Esophagus muscularis mucosa (tissue), 4 donors: Measurements from ENCODE around the gene ADRA2C. TPM values are rescaled to one million over a fixed set of nuclear protein-coding genes. Genes with fewer than 3 reads are reported as not detected.

Experiments used
- DNase-seq: peaks from one replicate; pipeline ENCODE4 v3.0.0-alpha.2; 2017; ENCODE audit errors: extremely low spot score
- H3K27ac ChIP-seq, 4 donors: fragments of 200-600 bp; sonication (generic); replicated peaks in 1 of 4; 1 replicate in 3 of 4; 2 replicates in 1 of 4; pipeline ENCODE4 v1.5.1; 2016 to 2019; ENCODE audit warnings: mild to moderate bottlenecking in 1 of 4
- H3K27me3 ChIP-seq, 4 donors: fragments of 200-600 bp; sonication (generic); one replicate each; pipeline versions ENCODE4 v1.5.1 to v1.6.0; 2016 to 2019
- H3K36me3 ChIP-seq, 4 donors: fragments of 200-600 bp; sonication (generic); one replicate each; pipeline ENCODE4 v1.5.1; 2016 to 2019
- H3K4me1 ChIP-seq, 4 donors: fragments of 200-600 bp; sonication (generic); one replicate each; pipeline ENCODE4 v1.5.1; 2016 to 2019
- H3K4me3 ChIP-seq, 4 donors: fragments of 200-600 bp; sonication (generic); 1 replicate in 2 of 4; 2 replicates in 2 of 4; pipeline ENCODE4 v1.5.1; 2016 to 2019; ENCODE audit warnings: mild to moderate bottlenecking in 4 of 4, moderate library complexity in 1 of 4
- H3K9me3 ChIP-seq, 4 donors: fragments of 200-600 bp; sonication (generic); 1 replicate in 3 of 4; 2 replicates in 1 of 4; pipeline ENCODE4 v1.5.1; 2016 to 2019
- CTCF ChIP-seq, 3 experiments: fragments of 200-600 bp in 2 of 3; fragments of 450-650 bp in 1 of 3; sonication (generic) in 2 of 3; IDR thresholded peaks; one replicate each; pipeline ENCODE4 v1.5.1; 2017 to 2019; ENCODE audit warnings: antibody characterized with exemption in 3 of 3, mild to moderate bottlenecking in 2 of 3, moderate library complexity in 1 of 3
- EP300 ChIP-seq: sonication (generic); formaldehyde crosslinking; IDR thresholded peaks from one replicate; pipeline ENCODE4 v1.6.1; 2017; ENCODE audit warnings: antibody characterized with exemption
- POLR2A ChIP-seq: fragments of 450-650 bp; IDR thresholded peaks from one replicate; pipeline ENCODE4 v1.6.1; 2017; ENCODE audit warnings: antibody characterized with exemption, moderate library complexity, mild to moderate bottlenecking, low read depth
- POLR2AphosphoS5 ChIP-seq, 2 donors: sonication (generic); formaldehyde crosslinking; IDR thresholded peaks; one replicate each; pipeline ENCODE4 v1.6.1; 2017; ENCODE audit warnings: antibody characterized with exemption in 2 of 2
- WGBS: methylation state at CpG from one replicate; pipeline ENCODE4 v1.1.5; 2018; 5-methylcytosine and 5-hydroxymethylcytosine counted together
- intact Hi-C: fragments of 100-400 bp; cut with DNase I; formaldehyde crosslinking; loops from one replicate; pipeline ENCODE4 v1.15.1; 2023
- total RNA-seq, 4 donors: library from RNA; depleted of rRNA; stranded (reverse); fragments of >200 nt; gene quantifications; one replicate each; pipeline versions ENCODE4 v1.1.0 to v1.2.1, GENCODE V29; 2016

ADRA2C gene
- total RNA-seq, 4 donors from 2014 or later, result 2.9 to 10.3 (median 8.4) TPM

GRCh38 chr4:3808597-3808996 is 42.4 kb downstream of the ADRA2C start:
- DNase-seq, result no peak
- 61% methylated on average over 5 of the region's 5 CpGs for WGBS

GRCh38 chr4:3809028-3809427 is 42.8 kb downstream of the ADRA2C start:
- Histone ChIP-seq H3K36me3 (no peaks in the 10 kb centered on the region), H3K4me1 (no peaks in the 10 kb centered on the region), H3K4me3 (no peak overlapping the region), H3K27me3 (peaks cover 0 to 82% (median 0%) of the 10 kb centered on the region in 4 donors), H3K27ac (no peak overlapping the region), H3K9me3 (no peaks in the 10 kb centered on the region)
- WGBS, result 91% methylated on average over 29 of the region's 29 CpGs
- TF ChIP-seq POLR2A, result no peak
- TF ChIP-seq EP300, result no peak
- TF ChIP-seq POLR2AphosphoS5 (IDR thresholded peaks at IDR 0.05), result no peak
- no peak for TF ChIP-seq CTCF (IDR thresholded peaks at IDR 0.05)
- DNase-seq, result no peak
- intact Hi-C loops, result no loop called here

More at GRCh38 chr4:3808597-3808996, 42.4 kb downstream of the ADRA2C start:
- H3K27me3 ChIP-seq, result peaks cover 0 to 87% (median 0%) of the 10 kb centered on the region in 4 donors
- no peaks in the 10 kb centered on the region for H3K4me1 ChIP-seq
- no peaks in the 10 kb centered on the region for H3K36me3 ChIP-seq
- no peak overlapping the region for H3K4me3 ChIP-seq
- no peak for TF ChIP-seq POLR2A
- H3K27ac ChIP-seq, result no peak overlapping the region
- no peaks in the 10 kb centered on the region for H3K9me3 ChIP-seq
- intact Hi-C loops, result no loop called here

GRCh38 chr4:3809451-3810110 is 43.4 kb downstream of the ADRA2C start:
- Histone ChIP-seq H3K27ac (no peak overlapping the region), H3K36me3 (no peaks in the 10 kb centered on the region), H3K27me3 (peaks cover 0 to 77% (median 0%) of the 10 kb centered on the region in 4 donors), H3K4me1 (no peaks in the 10 kb centered on the region), H3K4me3 (no peak overlapping the region), H3K9me3 (no peaks in the 10 kb centered on the region)
- DNase-seq, result no peak
- intact Hi-C loops, result no loop called here
- TF ChIP-seq CTCF (IDR thresholded peaks at IDR 0.05), result no peak
- no peak for TF ChIP-seq POLR2A
- TF ChIP-seq POLR2AphosphoS5 (IDR thresholded peaks at IDR 0.05), result no peak
- TF ChIP-seq EP300, result no peak
- 84% methylated on average over 18 of the region's 18 CpGs for WGBS

GRCh38 chr4:3810111-3810680 is 44.0 kb downstream of the ADRA2C start:
- Histone ChIP-seq H3K27me3 (peaks cover 0 to 75% (median 0%) of the 10 kb centered on the region in 4 donors), H3K27ac (no peak overlapping the region), H3K36me3 (no peaks in the 10 kb centered on the region), H3K4me3 (no peak overlapping the region), H3K4me1 (no peaks in the 10 kb centered on the region), H3K9me3 (no peaks in the 10 kb centered on the region)
- no peak for DNase-seq
- TF ChIP-seq EP300 (no peak), POLR2AphosphoS5 (IDR thresholded peaks at IDR 0.05) (no peak), POLR2A (no peak), CTCF (IDR thresholded peaks at IDR 0.05) (no peak)
- 83% methylated on average over 9 of the region's 15 CpGs for WGBS
- intact Hi-C loops, result no loop called here

GRCh38 chr4:3810796-3811485 is 44.8 kb downstream of the ADRA2C start:
- WGBS, result 84% methylated on average over 12 of the region's 20 CpGs
- H3K27me3 ChIP-seq, result peaks cover 0 to 67% (median 0%) of the 10 kb centered on the region in 4 donors

More at GRCh38 chr4:3810796-3811485, 44.8 kb downstream of the ADRA2C start:
- Histone ChIP-seq H3K9me3 (no peaks in the 10 kb centered on the region), H3K4me1 (no peaks in the 10 kb centered on the region), H3K27ac (no peak overlapping the region), H3K4me3 (no peak overlapping the region), H3K36me3 (no peaks in the 10 kb centered on the region)
- TF ChIP-seq POLR2AphosphoS5 (IDR thresholded peaks at IDR 0.05) (no peak), POLR2A (no peak), EP300 (no peak), CTCF (IDR thresholded peaks at IDR 0.05) (no peak)
- no peak for DNase-seq
- intact Hi-C loops, result no loop called here
